ENCODE data around the gene PRMT6. TPM values are rescaled to one million over a fixed set of nuclear protein-coding genes. Genes with fewer than 3 reads are reported as not detected.

Gene PRMT6
- total and polyA plus RNA-seq, 10 donors, result 10.2 to 18.9 (median 13.9) TPM

- Histone ChIP-seq H3K27me3 (replicated peaks in 1 of 7) (no peaks in the 10 kb centered on the region), H3K9me3 (no peaks in the 10 kb centered on the region), H3K36me3 (no peaks in the 10 kb centered on the region), H3K4me1 (no peaks in the 10 kb centered on the region), H3K27ac (no peak overlapping the region), H3K4me3 (no peak overlapping the region)
- intact Hi-C loops (cut with DNase I; ENCODE audit: low total_unique reads), result no loop called here
- TF ChIP-seq POLR2A (IDR thresholded peaks at IDR 0.05) (no peak), POLR2AphosphoS5 (IDR thresholded peaks at IDR 0.05) (no peak)
- TF ChIP-seq, protein P1, sequence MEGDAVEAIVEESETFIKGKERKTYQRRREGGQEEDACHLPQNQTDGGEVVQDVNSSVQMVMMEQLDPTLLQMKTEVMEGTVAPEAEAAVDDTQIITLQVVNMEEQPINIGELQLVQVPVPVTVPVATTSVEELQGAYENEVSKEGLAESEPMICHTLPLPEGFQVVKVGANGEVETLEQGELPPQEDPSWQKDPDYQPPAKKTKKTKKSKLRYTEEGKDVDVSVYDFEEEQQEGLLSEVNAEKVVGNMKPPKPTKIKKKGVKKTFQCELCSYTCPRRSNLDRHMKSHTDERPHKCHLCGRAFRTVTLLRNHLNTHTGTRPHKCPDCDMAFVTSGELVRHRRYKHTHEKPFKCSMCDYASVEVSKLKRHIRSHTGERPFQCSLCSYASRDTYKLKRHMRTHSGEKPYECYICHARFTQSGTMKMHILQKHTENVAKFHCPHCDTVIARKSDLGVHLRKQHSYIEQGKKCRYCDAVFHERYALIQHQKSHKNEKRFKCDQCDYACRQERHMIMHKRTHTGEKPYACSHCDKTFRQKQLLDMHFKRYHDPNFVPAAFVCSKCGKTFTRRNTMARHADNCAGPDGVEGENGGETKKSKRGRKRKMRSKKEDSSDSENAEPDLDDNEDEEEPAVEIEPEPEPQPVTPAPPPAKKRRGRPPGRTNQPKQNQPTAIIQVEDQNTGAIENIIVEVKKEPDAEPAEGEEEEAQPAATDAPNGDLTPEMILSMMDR (IDR thresholded peaks at IDR 0.05 in 8 of 11, conservative IDR thresholded peaks at IDR 0.05 in 3 of 11), result no peak
- DNase-seq, result no peak
- 14 to 37% (median 30%) methylated on average over 2 of the region's 2 CpGs for WGBS, 5 donors
Observed at GRCh38 chr1:107096690-107097089, 40.2 kb downstream of the PRMT6 start.

DNA sequence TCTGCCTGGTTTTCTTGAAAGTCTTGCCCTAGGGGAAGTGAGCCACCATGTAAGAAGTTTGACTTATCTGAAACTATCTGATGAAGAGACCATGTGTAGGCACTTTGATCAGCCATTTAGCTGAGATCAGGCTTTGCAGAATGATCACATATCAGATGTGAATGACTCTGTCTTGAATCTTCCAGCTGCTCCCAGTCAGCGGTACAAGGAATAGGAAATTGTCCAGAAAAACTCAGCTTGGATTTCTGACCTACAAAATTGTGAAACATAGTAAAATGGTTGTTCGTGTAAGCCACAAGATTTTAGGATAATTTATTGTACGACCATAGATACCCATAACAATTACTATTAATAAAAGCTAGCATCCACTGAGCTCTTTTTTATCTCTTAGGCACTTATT, 42.5 kb downstream of the PRMT6 start:
- Histone ChIP-seq H3K9me3 (no peaks in the 10 kb centered on the region), H3K27ac (no peak overlapping the region), H3K4me1 (no peaks in the 10 kb centered on the region), H3K27me3 (replicated peaks in 1 of 7) (no peaks in the 10 kb centered on the region), H3K36me3 (no peaks in the 10 kb centered on the region), H3K4me3 (no peak overlapping the region)
- intact Hi-C loops (cut with DNase I; ENCODE audit: low total_unique reads), result no loop called here
- 86 to 91% (median 87%) methylated on average over 3 of the region's 3 CpGs for WGBS, 5 donors
- TF ChIP-seq POLR2AphosphoS5 (IDR thresholded peaks at IDR 0.05) (no peak), POLR2A (IDR thresholded peaks at IDR 0.05) (no peak)
- TF ChIP-seq, protein P1 (IDR thresholded peaks at IDR 0.05 in 8 of 11, conservative IDR thresholded peaks at IDR 0.05 in 3 of 11), result no peak
- DNase-seq, result no peak

DNA sequence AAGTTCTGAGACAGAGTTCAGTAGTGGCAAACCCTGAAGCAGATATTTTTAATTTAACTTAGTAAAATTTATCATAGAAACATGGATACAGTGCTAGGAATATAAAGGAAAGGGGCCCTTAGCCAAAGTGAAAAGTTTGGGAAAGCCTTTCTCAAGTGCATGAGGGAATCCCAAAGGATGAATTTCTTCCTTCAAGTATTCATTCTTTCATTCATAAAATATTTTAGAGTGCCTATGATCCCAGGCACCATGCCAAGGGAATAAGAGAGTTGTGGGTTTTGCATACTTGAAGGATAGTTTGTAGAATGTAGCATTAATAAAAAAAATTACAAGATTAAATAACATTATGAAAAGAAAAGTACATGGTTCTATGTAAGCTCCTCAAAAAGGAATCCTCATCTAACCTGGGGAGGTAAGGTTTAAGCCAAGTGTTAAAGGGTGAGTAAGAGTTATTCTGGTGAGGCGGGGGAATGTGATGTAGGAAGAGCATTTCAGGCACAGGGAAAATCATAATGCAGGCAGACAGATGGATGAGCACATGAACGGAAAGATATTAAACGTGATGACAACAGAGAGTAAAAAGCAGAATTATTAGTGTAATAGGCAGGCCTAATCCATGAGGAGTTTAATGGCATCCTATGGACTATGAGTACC, 44.0 kb downstream of the PRMT6 start:
- H3K4me3 ChIP-seq, result no peak overlapping the region
- H3K27me3 ChIP-seq (replicated peaks in 1 of 7), result no peaks in the 10 kb centered on the region
- H3K4me1 ChIP-seq, result no peaks in the 10 kb centered on the region
- H3K9me3 ChIP-seq, result no peaks in the 10 kb centered on the region
- intact Hi-C loops (cut with DNase I; ENCODE audit: low total_unique reads), result no loop called here
- WGBS, 5 donors, result 80 to 93% (median 87%) methylated on average over 3 of the region's 3 CpGs
- no peak for DNase-seq
- H3K27ac ChIP-seq, result no peak overlapping the region
- no peaks in the 10 kb centered on the region for H3K36me3 ChIP-seq
- TF ChIP-seq, protein P1 (IDR thresholded peaks at IDR 0.05 in 8 of 11, conservative IDR thresholded peaks at IDR 0.05 in 3 of 11), result no peak
- TF ChIP-seq POLR2AphosphoS5 (IDR thresholded peaks at IDR 0.05), result no peak
- TF ChIP-seq POLR2A (IDR thresholded peaks at IDR 0.05), result no peak

DNA sequence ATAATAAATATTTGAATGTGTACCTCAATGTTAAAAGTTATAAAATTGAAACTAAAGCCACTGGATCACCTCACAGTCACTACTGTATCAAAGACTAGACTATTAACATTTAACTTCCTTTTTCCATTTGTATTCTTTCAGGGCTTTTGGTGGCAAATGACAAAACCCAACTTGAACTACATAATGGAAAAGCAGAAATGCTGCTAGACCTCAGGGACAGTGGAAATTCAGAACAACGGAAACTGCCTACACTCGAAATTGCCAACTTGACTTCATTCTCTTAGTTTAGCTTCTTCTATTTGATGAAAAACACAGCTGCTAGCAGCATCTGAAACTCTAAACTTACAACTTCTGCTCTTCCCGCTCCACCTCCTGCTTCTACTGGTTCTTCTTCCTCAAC, 49.4 kb downstream of the PRMT6 start:
- 76 to 87% (median 81%) methylated on average over 3 of the region's 3 CpGs for WGBS, 5 donors

More for the DNA sequence above, 49.4 kb downstream of the PRMT6 start:
- Histone ChIP-seq H3K4me1 (no peaks in the 10 kb centered on the region), H3K36me3 (no peaks in the 10 kb centered on the region), H3K27me3 (replicated peaks in 1 of 7) (no peaks in the 10 kb centered on the region), H3K27ac (no peak overlapping the region), H3K4me3 (no peak overlapping the region), H3K9me3 (no peaks in the 10 kb centered on the region)
- DNase-seq, result no peak
- intact Hi-C loops (cut with DNase I; ENCODE audit: low total_unique reads), result no loop called here
- TF ChIP-seq POLR2AphosphoS5 (IDR thresholded peaks at IDR 0.05) (no peak), POLR2A (IDR thresholded peaks at IDR 0.05) (no peak)
- TF ChIP-seq, protein P1 (IDR thresholded peaks at IDR 0.05 in 8 of 11, conservative IDR thresholded peaks at IDR 0.05 in 3 of 11), result no peak

Other genes with a start within 250 kb of the PRMT6 start
- 1 to 10 TPM in 6 of 7 donors, under 1 TPM in 1; 0.65 to 2.0 (median 1.2) TPM for gene NTNG1, start 84.4 kb downstream of the PRMT6 start, total RNA-seq
- gene NTNG1, start 84.4 kb downstream of the PRMT6 start, polyA plus RNA-seq, result under 1 TPM; 0.11 to 0.48 (median 0.22) TPM

All from spleen (tissue), 11 donors.